Endodermal cell (in vitro differentiated cells): Measurements from ENCODE around the gene SPATA32. TPM values are rescaled to one million over a fixed set of nuclear protein-coding genes. Genes with fewer than 3 reads are reported as not detected.

ENCODE experiments used
- DNase-seq: peaks from one replicate; pipeline ENCODE4 v3.0.0-alpha.2; 2017
- H3K27ac ChIP-seq: 2 replicates; pipeline ENCODE4 v1.5.1; 2013; ENCODE audit warnings: mild to moderate bottlenecking, low read depth, low read length, moderate library complexity
- H3K27me3 ChIP-seq: 2 replicates; pipeline ENCODE4 v1.6.1; 2013; ENCODE audit warnings: mild to moderate bottlenecking, low read length, moderate library complexity; ENCODE audit not compliant: insufficient read depth, control insufficient read depth, poor library complexity, severe bottlenecking
- H3K36me3 ChIP-seq: 2 replicates; pipeline ENCODE4 v1.7.0; 2013; ENCODE audit warnings: mild to moderate bottlenecking, low read length, moderate library complexity; ENCODE audit not compliant: control insufficient read depth, insufficient read depth
- H3K4me1 ChIP-seq: one replicate; pipeline ENCODE4 v1.7.0; 2013; ENCODE audit warnings: low read length; ENCODE audit not compliant: control insufficient read depth, insufficient read depth
- H3K4me3 ChIP-seq: 2 replicates; pipeline ENCODE4 v1.5.1; 2013; ENCODE audit warnings: mild to moderate bottlenecking, low read length, moderate library complexity
- H3K9ac ChIP-seq: 2 replicates; pipeline ENCODE4 v1.6.1; 2013; ENCODE audit warnings: mild to moderate bottlenecking, low read length, moderate library complexity; ENCODE audit not compliant: poor library complexity, severe bottlenecking; ENCODE audit errors: extremely low read depth
- H3K9me3 ChIP-seq: 2 replicates; pipeline ENCODE4 v1.6.1; 2013; ENCODE audit warnings: mild to moderate bottlenecking, low read length, moderate library complexity; ENCODE audit not compliant: control insufficient read depth
- H3K27ac Mint-ChIP-seq: 2 replicates; pipeline ENCODE4 v1.8.0; 2020; ENCODE audit warnings: mixed read lengths
- H3K27me3 Mint-ChIP-seq: 2 replicates; pipeline ENCODE4 v1.8.0; 2021; ENCODE audit warnings: mild to moderate bottlenecking, mixed read lengths; ENCODE audit not compliant: insufficient read depth
- H3K36me3 Mint-ChIP-seq: 2 replicates; pipeline ENCODE4 v1.8.0; 2020; ENCODE audit warnings: low read depth, mixed read lengths
- H3K4me1 Mint-ChIP-seq: 2 replicates; pipeline ENCODE4 v1.8.0; 2020; ENCODE audit warnings: mixed read lengths
- H3K4me3 Mint-ChIP-seq: 2 replicates; pipeline ENCODE4 v1.8.0; 2020; ENCODE audit warnings: mild to moderate bottlenecking, moderate library complexity, mixed read lengths
- H3K9me3 Mint-ChIP-seq: 2 replicates; pipeline ENCODE4 v1.8.0; 2020; ENCODE audit warnings: mild to moderate bottlenecking, mixed read lengths
- WGBS, 2 experiments: methylation state at CpG; one replicate each; pipeline versions ENCODE4 v1.1.5 to v1.1.7; 2013; ENCODE audit warnings: missing lambda C conversion rate in 2 of 2, mixed read lengths in 1 of 2; ENCODE audit not compliant: insufficient coverage in 1 of 2, insufficient read length in 1 of 2; 5-methylcytosine and 5-hydroxymethylcytosine counted together
- total RNA-seq, 2 donors: library from RNA; stranded (reverse); fragmentation: NEBNext Ultra II Directional in 1 of 2; extraction: Animal tissue kit (Norgen Biotek cat#: 25700) in 1 of 2; gene quantifications; 2 replicates in 1 of 2; 3 replicates in 1 of 2; pipeline ENCODE4 v1.2.1, GENCODE V29; 2021
- TF ChIP-seq, protein P1 (sequence below): fragments of 200-600 bp; sonication (generic); conservative IDR thresholded peaks from 2 replicates; pipeline ENCODE4 v1.5.0; 2021; ENCODE audit warnings: antibody characterized with exemption, mild to moderate bottlenecking

SPATA32 gene
- total RNA-seq, 2 donors from 2014 or later: 0.18 TPM; not detected in 1

DNA sequence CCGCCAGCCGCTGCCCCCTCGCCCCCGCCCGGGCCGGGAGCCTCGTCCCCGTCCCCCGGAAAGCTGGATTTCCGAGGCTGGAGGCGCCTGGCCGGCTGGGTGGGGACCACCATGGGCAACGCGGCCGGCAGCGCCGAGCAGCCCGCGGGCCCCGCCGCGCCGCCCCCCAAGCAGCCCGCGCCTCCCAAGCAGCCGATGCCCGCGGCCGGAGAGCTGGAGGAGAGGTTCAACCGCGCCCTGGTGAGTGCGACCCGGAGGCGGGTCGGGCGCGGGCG lies 39.9 kb downstream of the SPATA32 start:
- Histone ChIP-seq H3K9me3 (no peaks in the 10 kb centered on the region), H3K27ac (no peak overlapping the region), H3K9ac (no peak overlapping the region), H3K4me3 (peak overlapping the region; percentile 27), H3K27me3 (peaks cover 59% of the 10 kb centered on the region), H3K4me1 (no peaks in the 10 kb centered on the region), H3K36me3 (no peaks in the 10 kb centered on the region)
- Mint-ChIP-seq H3K4me3 (peak overlapping the region; percentile 56), H3K27me3 (peaks cover 80% of the 10 kb centered on the region), H3K36me3 (no peaks in the 10 kb centered on the region), H3K4me1 (peaks cover 4% of the 10 kb centered on the region), H3K9me3 (no peaks in the 10 kb centered on the region), H3K27ac (no peak overlapping the region)
- WGBS, 2 experiments: 0 to 1% methylated on average over 3 to 38 of the region's 38 CpGs
- DNase-seq: no peak
- TF ChIP-seq, protein P1, sequence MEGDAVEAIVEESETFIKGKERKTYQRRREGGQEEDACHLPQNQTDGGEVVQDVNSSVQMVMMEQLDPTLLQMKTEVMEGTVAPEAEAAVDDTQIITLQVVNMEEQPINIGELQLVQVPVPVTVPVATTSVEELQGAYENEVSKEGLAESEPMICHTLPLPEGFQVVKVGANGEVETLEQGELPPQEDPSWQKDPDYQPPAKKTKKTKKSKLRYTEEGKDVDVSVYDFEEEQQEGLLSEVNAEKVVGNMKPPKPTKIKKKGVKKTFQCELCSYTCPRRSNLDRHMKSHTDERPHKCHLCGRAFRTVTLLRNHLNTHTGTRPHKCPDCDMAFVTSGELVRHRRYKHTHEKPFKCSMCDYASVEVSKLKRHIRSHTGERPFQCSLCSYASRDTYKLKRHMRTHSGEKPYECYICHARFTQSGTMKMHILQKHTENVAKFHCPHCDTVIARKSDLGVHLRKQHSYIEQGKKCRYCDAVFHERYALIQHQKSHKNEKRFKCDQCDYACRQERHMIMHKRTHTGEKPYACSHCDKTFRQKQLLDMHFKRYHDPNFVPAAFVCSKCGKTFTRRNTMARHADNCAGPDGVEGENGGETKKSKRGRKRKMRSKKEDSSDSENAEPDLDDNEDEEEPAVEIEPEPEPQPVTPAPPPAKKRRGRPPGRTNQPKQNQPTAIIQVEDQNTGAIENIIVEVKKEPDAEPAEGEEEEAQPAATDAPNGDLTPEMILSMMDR: no peak

GRCh38 chr17:45221081-45222013 lies 40.5 kb downstream of the SPATA32 start, which contains the start of gene FMNL1:
Gene FMNL1, plus strand, starts transcription at chr17:45221885. Its CDS starts 240 bp downstream, at chr17:45222125.
- no peaks in the 10 kb centered on the region for H3K4me1 ChIP-seq
- DNase-seq: peak; percentile 85
- peaks cover 59% of the 10 kb centered on the region for H3K27me3 ChIP-seq
- H3K4me3 ChIP-seq: peak within 1 kb of the TSS; percentile 68
- H3K9ac ChIP-seq: no peak within 1 kb of the TSS
- H3K36me3 ChIP-seq: no peaks in the 10 kb centered on the region
- TF ChIP-seq, protein P1: no peak
- peaks cover 79% of the 10 kb centered on the region for H3K27me3 Mint-ChIP-seq
- peak within 1 kb of the TSS; percentile 56 for H3K4me3 Mint-ChIP-seq
- no peaks in the 10 kb centered on the region for H3K36me3 Mint-ChIP-seq
- 1 to 4% methylated on average over 39 to 96 of the region's 98 CpGs for WGBS, 2 experiments
- no peak within 1 kb of the TSS for H3K27ac Mint-ChIP-seq
- no peaks in the 10 kb centered on the region for H3K9me3 Mint-ChIP-seq
- H3K27ac ChIP-seq: no peak within 1 kb of the TSS
- no peaks in the 10 kb centered on the region for H3K9me3 ChIP-seq
- peaks cover 4% of the 10 kb centered on the region for H3K4me1 Mint-ChIP-seq

DNA sequence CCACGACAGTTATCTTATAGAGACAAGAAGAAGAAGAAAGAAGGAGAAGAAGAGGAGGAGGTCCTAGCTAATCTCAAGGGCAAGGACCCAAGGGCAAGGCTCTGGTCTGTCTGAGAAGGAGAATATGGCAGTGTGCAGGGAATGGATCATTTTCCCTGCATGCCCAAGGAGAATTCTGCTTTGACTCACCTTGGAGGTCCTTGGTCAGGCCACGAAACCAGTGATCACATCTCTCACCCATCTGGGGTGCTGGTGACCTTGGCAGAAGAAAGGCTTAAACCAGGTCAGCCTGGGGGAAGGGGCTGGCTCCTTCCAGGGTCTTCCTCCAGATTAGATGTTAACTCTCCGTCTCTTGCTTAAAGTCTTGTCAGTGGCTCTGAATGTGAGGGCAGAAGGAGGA lies 41.8 kb downstream of the SPATA32 start:
- Histone ChIP-seq H3K4me3 (no peak overlapping the region), H3K4me1 (no peaks in the 10 kb centered on the region), H3K36me3 (no peaks in the 10 kb centered on the region), H3K27me3 (peaks cover 59% of the 10 kb centered on the region), H3K9me3 (no peaks in the 10 kb centered on the region), H3K27ac (no peak overlapping the region), H3K9ac (no peak overlapping the region)
- TF ChIP-seq, protein P1: no peak
- 78 to 93% methylated on average over 1 to 3 of the region's 3 CpGs for WGBS, 2 experiments
- no peaks in the 10 kb centered on the region for H3K36me3 Mint-ChIP-seq
- peaks cover 72% of the 10 kb centered on the region for H3K27me3 Mint-ChIP-seq
- no peak overlapping the region for H3K4me3 Mint-ChIP-seq
- H3K4me1 Mint-ChIP-seq: peaks cover 4% of the 10 kb centered on the region
- H3K27ac Mint-ChIP-seq: no peak overlapping the region
- DNase-seq: no peak
- H3K9me3 Mint-ChIP-seq: no peaks in the 10 kb centered on the region
